Left cardiac atrium (tissue), 4 donors: ENCODE data around the gene SYNGR4. TPM values are rescaled to one million over a fixed set of nuclear protein-coding genes. Genes with fewer than 3 reads are reported as not detected.
"Not testable (repeated sequence)": the region's sequence is repeated elsewhere in the genome, so short reads cannot be mapped to it uniquely, and the experiment has no call there.

Source experiments
- ATAC-seq, 2 donors: fragments of 200-7000 bp; cut with Tn5 transposase; one replicate each; pipeline ENCODE4 v1.9.1; 2020; ENCODE audit warnings: mild to moderate bottlenecking in 2 of 2, moderate library complexity in 2 of 2
- DNase-seq: peaks from one replicate; pipeline ENCODE4 v3.0.0-alpha.2; 2020
- intact Hi-C, 2 donors: fragments of 100-400 bp; cut with DNase I; formaldehyde crosslinking; loops; one replicate each; pipeline versions ENCODE4 v1.14.1 to v1.15.1; 2022 to 2023
- long read RNA-seq: library from polyadenylated mRNA; unstranded; transcript quantifications from one replicate; pipeline ENCODE4 v2.0.0, GENCODE V29; 2021
- total RNA-seq, 2 donors: library from RNA; stranded (reverse); fragmentation: NEBNext Ultra II Directional; extraction: Animal tissue kit (Norgen Biotek cat#: 25700); gene quantifications; one replicate each; pipeline ENCODE4 v1.2.1, GENCODE V29; 2021
- donor health status: DM: no; HTN: yes; CAD: no.
- donor health status: DM: no; HTN: yes; CAD: no; lungs with severe emphysema.
- donor health status: DM: yes; HTN: yes; CAD: no.
- donor health status: Dilated cardiomyopathy.

Gene SYNGR4
- total RNA-seq = not detected
- long read RNA-seq = 0 reads

DNA sequence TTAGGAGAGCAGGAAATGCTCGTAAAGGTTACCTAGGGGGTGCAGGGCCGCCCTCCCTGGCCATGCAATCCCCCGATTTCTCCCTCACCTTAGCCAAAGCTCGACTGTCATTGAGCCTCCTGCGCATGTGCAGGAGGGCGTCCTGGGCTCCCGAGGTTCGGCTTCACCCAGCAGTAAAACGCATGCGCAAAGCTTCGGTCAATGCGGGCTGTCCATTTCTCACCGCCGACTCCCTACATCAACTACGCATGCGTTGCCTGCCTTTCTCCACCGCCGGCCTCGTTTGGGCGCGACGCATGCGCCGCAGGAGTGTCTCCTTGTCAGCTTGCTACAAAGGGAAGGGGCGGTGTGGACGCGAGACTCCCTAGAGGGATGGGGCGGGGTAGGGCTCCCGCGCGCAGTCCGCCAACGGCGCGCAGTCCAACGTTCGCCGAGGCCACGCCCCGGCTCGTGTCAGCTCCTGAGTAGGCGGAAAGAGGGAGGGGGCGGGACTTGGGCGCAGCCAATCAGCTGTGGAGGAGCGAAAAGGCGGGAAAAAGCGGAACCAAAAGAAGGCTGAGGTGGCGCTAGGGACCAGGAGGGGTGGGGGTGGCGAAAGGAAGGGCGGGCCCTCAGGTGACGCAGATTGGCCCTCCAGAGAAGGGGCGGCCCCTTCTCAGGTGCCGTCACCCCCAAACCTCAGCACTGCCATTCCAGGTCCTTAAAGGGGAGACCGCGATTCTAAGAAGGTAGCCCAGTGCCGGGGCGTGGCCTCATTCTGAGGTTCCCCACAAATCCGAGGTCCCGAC lies at the start of gene SYNGR4, which contains the start of gene TMEM143:
Gene SYNGR4 (plus strand): TSS at position 558 of the 788 bp plus-strand sequence. CDS start 1,476 bp downstream, outside the sequence.
Gene TMEM143 (minus strand): TSS at position 131 of the 788 bp plus-strand sequence. CDS start 20 bp downstream, at position 111.
- intact Hi-C loops = no loop called here
- DNase-seq = peak; percentile 99
- peak; percentile 96 for ATAC-seq

GRCh38 chr19:48315712-48316111 lies 48.5 kb upstream of the SYNGR4 start:
- ATAC-seq (no peak), DNase-seq (no peak)
- intact Hi-C loops = no loop called here

DNA sequence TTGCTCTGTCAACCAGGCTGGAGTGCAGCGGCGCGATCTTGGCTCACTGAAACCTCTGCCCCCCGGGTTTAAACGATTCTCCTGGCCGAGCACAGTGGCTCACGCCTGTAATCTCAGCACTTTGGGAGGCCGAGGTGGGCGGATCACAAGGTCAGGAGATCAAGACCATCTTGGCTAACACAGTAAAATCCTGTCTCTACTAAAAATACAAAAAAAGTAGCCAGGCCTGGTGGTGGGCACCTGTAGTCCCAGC lies 46.5 kb upstream of the SYNGR4 start:
- ATAC-seq, intact Hi-C loops, DNase-seq: not testable (repeated sequence)

DNA sequence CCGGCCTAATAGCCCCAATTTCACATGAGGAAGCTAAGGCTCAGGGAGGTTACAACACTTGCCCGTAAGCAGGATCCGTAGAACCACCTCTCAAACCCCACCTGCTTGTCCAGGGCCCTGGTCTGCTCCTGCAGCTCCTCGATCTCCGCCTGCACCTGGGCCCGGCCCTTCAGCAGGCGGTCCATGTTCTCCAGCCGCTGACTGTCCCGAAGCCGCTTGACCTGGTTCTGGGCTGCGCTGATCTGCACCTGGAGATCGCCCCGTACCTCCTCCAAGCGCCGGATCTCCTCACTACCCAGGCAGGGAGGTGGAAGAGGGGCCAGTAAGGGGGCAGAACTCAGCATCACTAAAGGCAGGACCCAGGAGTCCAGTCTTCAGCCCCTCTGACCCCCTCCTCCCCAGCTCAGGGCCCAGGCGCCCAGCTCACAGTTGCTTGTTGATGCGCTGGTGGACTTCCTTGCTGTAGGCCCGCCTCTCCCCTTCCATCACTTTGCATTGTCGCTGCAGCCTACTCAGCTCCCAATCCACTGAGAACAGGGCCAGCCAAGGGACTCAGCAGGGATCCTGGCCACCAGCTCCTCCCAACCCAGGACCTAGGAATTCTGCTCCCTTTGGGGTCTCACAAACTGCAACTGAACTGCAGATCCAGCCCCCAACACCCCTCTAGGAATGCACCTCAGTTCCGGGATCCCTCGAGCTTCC lies 45.7 kb upstream of the SYNGR4 start:
- DNase-seq (no peak), ATAC-seq (no peak)
- intact Hi-C loops = no loop called here

GRCh38 chr19:48319647-48320541 lies 44.3 kb upstream of the SYNGR4 start:
- DNase-seq = peak; percentile 89
- peak; percentile 35 to 54 for ATAC-seq
- intact Hi-C loops = loop anchor here in 1 of 2 donors (10.0 kb wide), 1 partner anchor 265 kb away; no protein-coding TSS in a partner anchor

GRCh38 chr19:48321372-48321621 lies 42.9 kb upstream of the SYNGR4 start:
- ATAC-seq = peak; percentile 88 to 89
- intact Hi-C loops = loop anchor here in 1 of 2 donors (10.0 kb wide), 1 partner anchor 264 kb away; no protein-coding TSS in a partner anchor
- peak; percentile 98 for DNase-seq

DNA sequence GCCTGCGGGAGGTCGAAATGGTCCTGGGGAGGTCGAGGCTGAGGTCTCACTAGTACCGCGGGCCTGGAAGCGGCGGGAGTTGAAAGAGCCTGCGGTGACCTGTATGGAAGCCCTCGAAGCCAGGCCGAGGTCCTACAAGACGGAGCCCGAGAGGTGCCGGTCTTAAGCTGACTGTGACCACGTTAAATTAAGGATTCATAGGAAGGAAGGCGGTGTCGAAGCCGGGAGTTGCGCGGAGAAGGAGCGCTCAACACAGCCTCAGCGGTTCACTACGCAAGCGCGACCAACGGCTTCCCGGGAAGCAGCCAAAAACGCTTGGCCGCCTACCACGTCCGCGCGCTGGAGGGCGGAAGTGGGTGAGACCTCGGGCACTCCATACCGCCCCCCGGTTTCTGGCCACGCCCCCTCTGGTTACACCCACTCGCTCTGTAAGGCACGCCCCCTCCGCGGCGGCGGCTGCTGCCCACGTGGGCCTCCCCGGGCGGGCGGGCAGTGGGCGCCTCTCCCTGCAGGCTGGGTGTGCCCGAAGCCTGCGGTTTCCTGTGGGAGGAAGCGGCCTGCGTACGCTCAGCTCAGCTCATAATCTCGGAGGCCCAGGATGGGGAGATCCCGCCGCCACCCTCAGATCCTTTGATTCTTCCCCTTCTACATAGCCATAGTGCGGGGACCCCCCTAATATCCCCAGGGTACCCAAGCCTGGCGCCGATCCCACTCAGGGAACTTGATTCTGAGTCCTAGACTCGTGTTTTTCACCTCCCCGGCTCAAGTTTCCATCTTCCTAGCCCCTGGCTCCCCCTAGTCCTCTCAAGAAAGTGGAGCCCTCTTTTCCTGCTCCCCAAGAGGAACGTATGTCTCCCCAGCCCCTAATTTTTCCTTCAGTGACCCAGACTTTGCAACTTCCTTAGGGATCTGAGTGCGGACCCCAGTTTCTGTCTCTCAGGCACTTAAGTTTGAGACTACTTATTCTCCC lies 42.3 kb upstream of the SYNGR4 start:
- intact Hi-C loops = loop anchor here in 1 of 2 donors (10.0 kb wide), 1 partner anchor 263 kb away; no protein-coding TSS in a partner anchor
- ATAC-seq (peak; percentile 91 to 92), DNase-seq (peak; percentile 99)

DNA sequence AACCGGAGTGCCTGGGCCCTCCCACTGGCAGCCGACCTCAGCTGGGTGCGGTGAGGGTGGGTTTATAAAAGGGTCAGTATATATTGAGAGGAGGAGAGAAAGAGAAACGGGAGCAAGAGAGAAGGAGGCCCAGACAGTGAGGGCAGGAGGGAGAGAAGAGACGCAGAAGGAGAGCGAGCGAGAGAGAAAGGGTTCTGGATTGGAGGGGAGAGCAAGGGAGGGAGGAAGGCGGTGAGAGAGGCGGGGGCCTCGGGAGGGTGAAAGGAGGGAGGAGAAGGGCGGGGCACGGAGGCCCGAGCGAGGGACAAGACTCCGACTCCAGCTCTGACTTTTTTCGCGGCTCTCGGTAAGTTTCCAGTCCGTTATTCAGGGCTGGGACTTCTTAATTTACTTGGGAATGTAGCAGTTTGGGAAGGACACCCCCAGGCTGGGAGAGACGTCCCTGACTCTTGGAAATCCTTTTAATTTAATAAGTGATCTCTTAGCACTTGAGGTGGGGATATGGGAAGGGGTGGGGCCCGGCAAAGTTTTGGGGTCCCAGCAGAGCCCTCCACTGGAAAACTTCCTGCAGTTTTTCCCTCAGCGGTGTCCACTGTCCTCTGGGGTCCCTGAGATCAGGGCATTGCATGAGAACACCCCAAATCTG lies 38.8 kb upstream of the SYNGR4 start, which contains the start of gene EMP3:
Gene EMP3 (plus strand): TSS at position 288 of the 646 bp plus-strand sequence. CDS start 1,293 bp downstream, outside the sequence.
- ATAC-seq = peak; percentile 44 to 56
- peak; percentile 84 for DNase-seq
- intact Hi-C loops = loop anchor here in 1 of 2 donors (10.0 kb wide), 1 partner anchor 259 kb away; no protein-coding TSS in a partner anchor

- ATAC-seq (no peak), DNase-seq (no peak)
- intact Hi-C loops = loop anchor here in 1 of 2 donors (10.0 kb wide), 1 partner anchor 255 kb away; no protein-coding TSS in a partner anchor
Measured at GRCh38 chr19:48329167-48329891, 34.8 kb upstream of the SYNGR4 start.

GRCh38 chr19:48330012-48330681 lies 34.0 kb upstream of the SYNGR4 start:
- intact Hi-C loops = no loop called here
- DNase-seq (peak; percentile 76), ATAC-seq (peak; percentile 14 to 49)

DNA sequence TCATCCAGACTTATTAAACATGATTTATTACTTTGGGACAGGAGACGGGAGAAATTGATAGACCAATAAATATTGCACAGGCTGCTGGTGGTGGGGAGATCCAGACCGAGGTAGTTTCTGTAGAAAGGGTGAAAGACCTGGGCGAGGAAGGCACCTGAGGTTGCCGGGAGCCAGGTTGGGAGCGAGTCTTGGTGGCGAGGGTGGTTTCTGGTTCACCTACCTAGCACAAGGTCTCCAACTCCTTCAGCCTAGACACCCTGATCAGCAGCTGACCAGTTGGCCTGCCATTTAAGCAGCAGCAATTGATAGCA lies 31.9 kb upstream of the SYNGR4 start:
- no peak for DNase-seq
- intact Hi-C loops = loop anchor here in 1 of 2 donors (2.0 kb wide), 1 partner anchor 42 kb away; no protein-coding TSS in a partner anchor
- no peak for ATAC-seq

GRCh38 chr19:48332662-48333466 lies 31.3 kb upstream of the SYNGR4 start:
- peak; percentile 80 to 84 for ATAC-seq
- DNase-seq = peak; percentile 89
- intact Hi-C loops = loop anchor here in 1 of 2 donors (2.0 kb wide), 1 partner anchor 42 kb away; no protein-coding TSS in a partner anchor

- ATAC-seq (peak; percentile 85 to 92), DNase-seq (peak; percentile 94)
- intact Hi-C loops = loop anchor here in 1 of 2 donors (2.0 kb wide), 1 partner anchor 43 kb away; no protein-coding TSS in a partner anchor
Measured at GRCh38 chr19:48333467-48334384, 30.4 kb upstream of the SYNGR4 start.

DNA sequence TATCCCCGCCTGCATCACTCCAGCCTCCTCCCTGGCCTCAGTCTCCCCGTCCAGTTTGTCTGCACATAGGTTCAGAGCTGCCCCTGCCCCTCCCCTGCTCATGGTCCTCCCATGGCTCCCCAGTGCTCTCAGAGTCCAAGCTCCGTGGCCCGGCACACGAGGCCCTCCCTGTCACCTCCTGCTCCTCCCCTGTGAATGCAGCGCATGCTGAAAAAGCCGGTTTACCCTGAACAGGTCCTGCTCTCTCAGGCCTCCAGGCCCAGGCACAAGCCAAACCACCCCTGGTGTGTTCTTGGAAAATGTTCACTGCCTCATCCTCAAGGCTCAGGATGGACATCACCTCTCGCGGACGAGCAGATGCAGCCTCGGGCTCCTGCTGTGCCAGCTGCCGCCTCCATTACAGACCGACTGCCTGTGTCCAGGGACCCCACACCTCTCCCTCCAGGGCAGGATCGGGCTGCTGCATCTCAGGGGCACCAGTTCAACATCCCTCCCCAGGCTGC lies 25.9 kb upstream of the SYNGR4 start:
- intact Hi-C loops = no loop called here

More for the DNA sequence above, 25.9 kb upstream of the SYNGR4 start:
- ATAC-seq (no peak), DNase-seq (no peak)
